Right hindlimb (tissue), 1 donor: Measurements from ENCODE around the gene TMEM126A.
"Not testable (repeated sequence)": the region's sequence is repeated elsewhere in the genome, so short reads cannot be mapped to it uniquely, and the experiment has no call there.

ENCODE experiments used
- DNase-seq: peaks from one replicate; pipeline ENCODE4 v3.0.0-alpha.2; 2018

Gene TMEM126A

DNA sequence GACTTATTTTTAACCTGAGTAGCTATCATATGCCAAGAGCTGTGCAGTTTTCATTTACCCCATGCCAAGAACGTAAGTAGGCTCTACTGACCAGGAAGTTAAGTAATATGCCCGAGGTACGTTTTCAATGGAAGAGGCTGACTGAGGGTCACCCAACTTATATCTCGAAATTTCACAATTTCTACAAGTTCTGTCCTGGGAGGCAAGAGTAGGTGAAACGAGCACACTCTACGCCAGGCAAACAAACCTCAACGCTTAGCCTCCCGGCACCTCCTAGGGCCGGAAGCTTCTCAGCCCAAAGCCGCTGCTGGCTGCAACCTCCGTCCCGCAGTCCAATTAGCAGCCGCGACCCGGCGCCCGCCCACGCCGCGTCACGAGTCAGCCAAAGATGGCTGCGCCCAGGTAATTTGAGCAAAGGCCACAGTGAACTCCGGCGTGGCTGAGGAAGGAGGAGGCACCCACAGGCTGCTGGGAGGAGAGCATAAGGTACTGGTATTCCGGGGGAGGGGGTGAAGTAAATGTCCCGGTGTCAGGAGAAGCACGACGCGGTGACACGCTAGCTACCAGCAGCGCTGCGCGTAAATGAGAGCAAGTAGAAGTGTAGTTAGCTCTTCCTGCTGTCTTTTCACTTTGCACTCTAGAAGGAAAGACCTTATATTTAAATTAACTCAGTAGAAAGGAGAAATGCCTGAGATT, at the start of gene TMEM126A:
Gene TMEM126A (plus strand): TSS at position 364 of the 696 bp plus-strand sequence. CDS start 2,289 bp downstream, outside the sequence.
- peak; percentile 94 for DNase-seq

DNA sequence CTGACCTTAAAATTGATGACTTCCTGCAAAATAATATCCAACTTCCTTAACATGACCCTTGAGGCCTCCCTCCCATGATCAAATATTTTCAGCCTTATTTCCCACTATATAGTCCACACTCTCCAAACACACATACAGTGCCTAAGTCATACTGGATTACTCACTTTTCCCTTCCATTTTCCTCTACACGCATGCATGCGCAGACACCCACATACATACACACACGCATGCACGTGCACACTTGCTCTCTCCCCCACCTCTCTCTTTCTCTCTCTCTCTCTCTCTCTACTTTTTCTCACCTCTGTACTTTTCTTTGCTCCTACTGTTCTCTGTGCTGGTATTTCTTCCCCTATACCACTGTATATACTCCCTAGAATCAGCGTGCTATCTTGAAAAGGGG, 48.7 kb upstream of the TMEM126A start:
- no peak for DNase-seq

- no peak for DNase-seq
Observed at GRCh38 chr11:85602526-85603213, 45.1 kb upstream of the TMEM126A start.

GRCh38 chr11:85603220-85603619, 44.5 kb upstream of the TMEM126A start:
- DNase-seq = no peak

DNA sequence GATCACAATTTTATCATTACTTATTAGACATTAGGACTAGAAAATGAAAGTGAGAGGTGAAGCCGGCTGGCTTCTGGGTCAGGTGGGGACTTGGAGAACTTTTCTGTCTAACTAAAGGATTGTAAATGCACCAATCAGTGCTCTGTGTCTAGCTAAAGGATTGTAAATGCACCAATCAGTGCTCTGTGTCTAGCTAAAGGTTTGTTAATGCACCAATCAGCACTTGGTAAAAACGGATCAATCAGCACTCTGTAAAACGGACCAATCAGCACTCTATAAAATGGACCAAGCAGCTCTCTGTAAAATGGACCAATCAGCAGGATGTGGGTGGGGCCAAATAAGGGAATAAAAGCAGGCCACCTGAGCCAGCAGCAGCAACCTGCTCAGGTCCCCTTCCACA, 41.5 kb upstream of the TMEM126A start:
- not testable (repeated sequence) for DNase-seq

- not testable (repeated sequence) for DNase-seq
Observed at GRCh38 chr11:85608621-85609020, 39.1 kb upstream of the TMEM126A start.

GRCh38 chr11:85609286-85609685, 38.5 kb upstream of the TMEM126A start:
- not testable (repeated sequence) for DNase-seq

DNA sequence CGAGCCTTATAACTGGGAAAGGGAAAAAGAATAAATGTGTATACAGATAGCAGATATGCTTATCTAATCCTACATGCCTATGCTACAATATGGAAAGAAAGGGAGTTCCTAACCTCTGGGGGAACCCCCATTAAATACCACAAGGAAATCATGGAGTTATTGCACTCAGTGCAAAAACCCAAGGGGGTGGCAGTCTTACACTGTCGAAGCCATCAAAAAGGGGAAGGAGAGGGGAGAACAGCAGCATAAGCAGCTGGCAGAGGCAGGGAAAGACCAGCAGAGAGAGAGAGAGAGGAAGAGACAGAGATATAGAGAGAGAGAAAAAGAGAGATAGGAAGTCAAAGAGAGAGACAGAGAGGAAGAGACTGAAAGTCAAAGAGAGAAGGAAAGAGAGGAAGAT, 36.1 kb upstream of the TMEM126A start:
- not testable (repeated sequence) for DNase-seq

GRCh38 chr11:85619499-85619898, 28.3 kb upstream of the TMEM126A start:
- no peak for DNase-seq

GRCh38 chr11:85620256-85620655, 27.5 kb upstream of the TMEM126A start:
- no peak for DNase-seq

- DNase-seq = no peak
Observed at GRCh38 chr11:85626496-85626895, 21.3 kb upstream of the TMEM126A start.

- peak; percentile 38 for DNase-seq
Observed at GRCh38 chr11:85627332-85627997, 20.3 kb upstream of the TMEM126A start, which contains the start of gene DLG2. DLG2 (minus strand) TSS chr11:85627344.

DNA sequence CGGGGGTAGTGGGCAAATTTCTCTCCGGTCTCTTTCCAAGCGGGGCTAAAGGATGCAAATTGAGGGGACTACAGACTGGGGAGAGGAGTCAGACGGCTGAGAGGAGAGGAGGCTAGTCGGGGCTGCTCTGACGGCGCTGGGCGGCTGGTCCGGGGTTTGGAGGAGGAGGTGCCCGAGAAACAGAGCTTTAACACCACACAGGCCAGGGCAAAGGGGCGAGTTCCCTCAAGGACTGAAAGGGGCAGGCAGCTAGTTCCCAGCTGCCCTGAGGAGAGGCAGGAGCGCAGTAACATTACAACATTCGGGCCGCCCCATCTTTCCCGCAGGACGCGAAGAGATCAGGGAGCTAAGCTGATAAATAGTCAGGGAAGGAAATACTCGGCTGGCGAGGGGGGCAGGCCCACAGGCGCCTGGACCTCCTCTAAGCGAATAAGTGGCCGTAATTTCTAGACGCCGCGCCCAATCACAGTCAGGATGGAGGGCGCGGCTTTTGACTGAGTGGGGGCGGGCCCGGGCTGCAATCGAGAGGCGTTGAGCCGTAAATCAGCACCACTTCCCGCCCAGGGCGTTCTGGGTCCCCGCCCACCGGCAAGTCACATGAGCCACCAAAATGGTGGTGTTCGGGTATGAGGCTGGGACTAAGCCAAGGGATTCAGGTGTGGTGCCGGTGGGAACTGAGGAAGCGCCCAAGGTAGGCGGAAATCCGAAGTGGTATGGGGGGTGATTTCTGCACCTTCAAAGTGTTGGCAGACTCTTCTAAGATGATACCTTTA, 19.6 kb upstream of the TMEM126A start, which contains the start of gene TMEM126B:
Gene TMEM126B (plus strand): TSS at position 596 of the 773 bp plus-strand sequence. CDS start 15 bp downstream, at position 611.
- DNase-seq = peak; percentile 98

DNA sequence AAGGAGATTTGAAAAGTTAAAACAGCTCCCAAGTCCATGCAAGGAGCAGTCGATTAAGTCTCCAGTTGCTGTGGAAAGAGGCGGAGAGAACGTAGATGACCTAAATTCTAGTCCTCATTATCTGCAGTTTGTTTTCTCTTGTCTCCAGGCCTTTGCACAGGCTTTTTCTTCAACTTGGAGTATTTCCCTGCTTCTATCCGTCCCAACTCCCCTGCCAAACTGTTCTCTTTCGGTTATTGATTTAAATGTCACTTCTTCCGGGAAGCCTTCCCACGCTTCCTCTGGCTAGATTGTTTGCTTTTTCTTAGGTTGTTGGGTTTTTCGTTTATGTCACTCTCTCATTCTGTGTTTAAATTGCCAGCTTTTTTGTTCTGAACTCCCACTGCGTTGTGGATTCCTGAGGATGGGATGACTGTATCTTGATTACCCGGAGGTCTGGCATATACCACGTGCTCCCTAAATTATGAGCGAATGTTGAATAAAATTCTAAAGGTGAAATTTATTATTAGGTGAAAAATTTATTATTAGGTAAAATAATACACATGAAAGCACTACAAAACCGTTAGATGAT, 18.9 kb upstream of the TMEM126A start:
- DNase-seq = no peak

DNA sequence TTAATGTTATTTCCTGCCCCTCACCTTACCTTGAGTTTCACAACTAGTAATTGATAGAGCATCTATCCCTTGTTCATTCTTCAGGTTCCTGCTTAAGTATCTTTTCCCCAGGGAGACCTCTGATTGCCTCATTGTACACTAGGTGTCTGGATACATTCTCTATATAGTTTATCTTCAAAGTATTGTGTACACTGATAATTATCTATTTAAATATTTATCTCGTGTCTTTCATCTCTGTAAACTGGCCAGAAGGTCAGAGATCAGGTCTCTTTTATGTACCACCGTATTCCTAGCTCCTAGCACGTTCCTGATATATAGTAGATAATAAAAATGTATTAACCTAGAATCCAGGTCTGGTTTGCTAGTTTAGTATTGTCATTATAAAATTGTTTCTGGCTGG, 13.0 kb upstream of the TMEM126A start:
- DNase-seq = no peak

GRCh38 chr11:85643191-85643614, 4.6 kb upstream of the TMEM126A start:
- peak; percentile 27 for DNase-seq

GRCh38 chr11:85647078-85647477, 689 bp upstream of the TMEM126A start:
- no peak for DNase-seq

DNA sequence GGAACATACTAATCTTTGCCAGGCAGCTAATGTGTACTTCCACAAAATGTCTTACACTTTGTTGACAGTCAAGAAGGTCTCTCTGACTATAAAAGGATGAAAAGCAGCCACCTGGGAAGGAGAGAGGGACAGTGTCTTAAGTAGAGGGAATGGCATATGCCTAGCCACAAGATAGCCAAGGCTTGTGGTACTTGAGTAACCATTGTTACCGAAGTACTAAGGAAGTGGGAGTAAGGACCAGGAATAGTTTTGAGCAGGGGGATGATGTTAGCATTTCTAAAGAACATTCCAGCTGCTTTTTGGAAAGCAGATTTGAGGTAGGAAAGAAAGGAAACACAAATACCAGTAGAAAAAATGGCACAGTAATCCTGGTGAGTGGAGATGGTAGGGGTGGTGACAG, 3.4 kb downstream of the TMEM126A start:
- no peak for DNase-seq

DNA sequence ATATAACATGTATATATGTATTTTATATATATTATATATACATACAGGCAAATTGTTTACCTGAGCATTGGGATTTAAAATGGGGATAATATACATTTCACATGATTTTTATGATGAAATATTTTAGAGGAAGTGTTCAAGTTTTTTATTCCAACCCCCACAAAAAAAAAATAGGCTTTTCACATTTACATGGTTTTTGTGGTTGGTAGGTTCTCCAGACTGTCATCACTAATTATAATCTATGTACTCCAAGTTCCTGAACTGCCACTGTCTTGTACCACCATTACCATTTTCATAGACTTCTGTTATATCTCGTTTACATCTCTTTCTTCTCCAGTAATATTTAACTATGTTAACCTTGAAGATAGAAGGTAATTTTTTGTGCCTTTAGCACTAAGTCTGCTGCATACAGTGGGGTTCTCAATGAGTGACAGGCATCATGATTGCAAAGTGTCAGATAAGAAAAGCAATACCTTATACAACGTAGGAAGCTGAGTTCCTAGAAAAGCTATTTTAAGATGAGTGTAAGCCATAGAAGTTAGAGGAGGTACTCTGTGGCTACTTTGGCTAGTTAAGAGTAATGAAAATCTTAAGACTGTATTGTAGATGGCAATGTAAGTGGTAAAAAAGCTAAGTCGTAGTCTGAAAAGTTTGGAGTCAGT, 5.2 kb downstream of the TMEM126A start:
- DNase-seq = no peak

GRCh38 chr11:85654343-85654742, 6.6 kb downstream of the TMEM126A start:
- not testable (repeated sequence) for DNase-seq

DNA sequence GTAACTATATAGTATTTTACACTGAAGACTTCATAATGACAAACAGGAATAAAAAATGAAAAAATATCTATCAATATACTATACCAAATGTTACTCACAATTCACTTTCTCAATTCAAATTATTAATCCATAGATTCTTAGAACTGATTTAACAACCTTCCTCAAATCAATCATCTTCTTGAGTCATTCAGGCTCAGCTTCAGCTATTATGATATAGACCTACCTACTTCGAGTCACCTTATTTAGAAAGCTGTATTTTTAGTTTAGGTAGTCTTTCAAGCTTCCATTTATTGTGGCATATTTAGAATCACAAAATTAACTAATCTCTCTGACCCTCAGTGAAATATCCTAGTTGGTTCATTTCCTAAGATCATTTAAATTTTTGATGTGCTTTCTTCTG, 9.0 kb downstream of the TMEM126A start:
- DNase-seq = no peak

DNA sequence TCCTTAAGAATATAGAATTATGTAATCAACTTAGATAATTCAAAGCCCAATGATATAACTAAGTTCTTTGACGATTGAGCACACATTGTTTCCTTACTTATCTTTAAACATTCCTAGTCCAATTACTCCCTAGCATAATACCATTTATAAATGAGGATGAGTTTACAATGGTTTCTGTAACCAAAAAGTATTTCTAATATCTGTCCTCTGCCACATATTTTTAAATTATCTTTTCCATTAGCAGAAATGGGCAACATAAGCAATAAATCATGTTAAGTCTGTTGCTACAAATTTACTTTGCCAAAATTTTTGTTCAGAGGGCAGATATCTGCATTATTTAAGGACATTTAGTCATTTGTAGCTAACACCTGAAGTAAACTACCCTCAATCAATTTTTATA, 10.4 kb downstream of the TMEM126A start:
- DNase-seq = no peak
